Fibroblast of lung (primary cell): ENCODE data around the gene C1QTNF1. TPM values are rescaled to one million over a fixed set of nuclear protein-coding genes. Genes with fewer than 3 reads are reported as not detected.

Experiments
- DNase-seq, 2 donors: peaks; one replicate each; pipeline versions ENCODE4 v3.0.0 to v3.0.0-alpha.2; 2010; ENCODE audit warnings: low read depth in 2 of 2
- H2AFZ ChIP-seq: 2 replicates; pipeline ENCODE4 v1.5.1; 2012; ENCODE audit warnings: low read length, control low read depth, inconsistent platforms
- H3K27ac ChIP-seq: 2 replicates; pipeline ENCODE4 v1.5.1; 2011; ENCODE audit warnings: low read length, control low read depth; ENCODE audit not compliant: insufficient read depth
- H3K27me3 ChIP-seq: 2 replicates; pipeline ENCODE4 v1.5.1; 2011; ENCODE audit warnings: mild to moderate bottlenecking, low read length; ENCODE audit not compliant: control insufficient read depth, insufficient read depth
- H3K36me3 ChIP-seq: 2 replicates; pipeline ENCODE4 v1.5.1; 2011; ENCODE audit warnings: low read length; ENCODE audit not compliant: control insufficient read depth, insufficient read depth
- H3K4me1 ChIP-seq: 2 replicates; pipeline ENCODE4 v1.5.1; 2011; ENCODE audit warnings: low read length; ENCODE audit not compliant: control insufficient read depth, insufficient read depth; ENCODE audit errors: extremely low read depth
- H3K4me2 ChIP-seq: 2 replicates; pipeline ENCODE4 v1.5.1; 2011; ENCODE audit warnings: low read length, control low read depth; ENCODE audit not compliant: insufficient read depth; ENCODE audit errors: extremely low read depth
- H3K4me3 ChIP-seq, 4 experiments: fragments of 200-600 bp in 1 of 4; sonication (generic) in 1 of 4; replicated peaks in 1 of 4; 2 replicates each; pipeline ENCODE4 v1.5.1; 2011 to 2016; ENCODE audit warnings: low read length in 4 of 4, low read depth in 3 of 4, mild to moderate bottlenecking in 3 of 4, control low read depth in 2 of 4, inconsistent platforms in 1 of 4, mixed read lengths in 1 of 4; ENCODE audit not compliant: insufficient read depth in 1 of 4; ENCODE audit errors: control extremely low read depth in 1 of 4
- H3K79me2 ChIP-seq: 2 replicates; pipeline ENCODE4 v1.5.1; 2012; ENCODE audit warnings: mild to moderate bottlenecking, low read length, inconsistent platforms; ENCODE audit not compliant: control insufficient read depth, insufficient read depth
- H3K9ac ChIP-seq: 2 replicates; pipeline ENCODE4 v1.5.1; 2011; ENCODE audit warnings: mild to moderate bottlenecking, low read length, control low read depth; ENCODE audit not compliant: insufficient read depth
- H3K9me3 ChIP-seq: 2 replicates; pipeline ENCODE4 v1.5.1; 2012; ENCODE audit warnings: low read depth, low read length; ENCODE audit not compliant: control insufficient read depth, insufficient read depth
- H4K20me1 ChIP-seq: 2 replicates; pipeline ENCODE4 v1.5.1; 2011; ENCODE audit warnings: low read length; ENCODE audit not compliant: control insufficient read depth, insufficient read depth; ENCODE audit errors: extremely low read depth
- CTCF ChIP-seq, 2 donors: IDR thresholded peaks in 1 of 2; conservative IDR thresholded peaks in 1 of 2; 1 replicate in 1 of 2; 2 replicates in 1 of 2; pipeline ENCODE4 v1.5.1; 2011 to 2012; ENCODE audit warnings: low read length in 2 of 2, control low read depth in 1 of 2, inconsistent platforms in 1 of 2, low read depth in 1 of 2, mild to moderate bottlenecking in 1 of 2
- EZH2 ChIP-seq: IDR thresholded peaks from 2 replicates; pipeline ENCODE4 v1.5.1; 2012; ENCODE audit warnings: low read length, control low read depth, mild to moderate bottlenecking; ENCODE audit errors: missing control alignments
- polyA plus RNA-seq, 2 donors: library from polyadenylated mRNA; depleted of rRNA in 1 of 2; stranded (reverse) in 1 of 2; unstranded in 1 of 2; fragments of >200 nt; gene quantifications; 2 replicates each; pipeline ENCODE4 v1.2.1, GENCODE V29; 2011 to 2012; ENCODE audit warnings: missing spikeins in 1 of 2
- total RNA-seq: library from RNA; depleted of rRNA; stranded (reverse); fragments of >200 nt; gene quantifications from 2 replicates; pipeline ENCODE4 v1.2.1, GENCODE V29; 2014

C1QTNF1 gene
- total and polyA plus RNA-seq, 2 donors (not counting 1 experiment from before 2014, with no cell fraction given) = 15.0 to 45.2 TPM

GRCh38 chr17:78979780-78980623, 44.0 kb upstream of the C1QTNF1 start, which contains the start of gene LGALS3BP:
TSS of gene LGALS3BP (minus strand) at chr17:78979923. CDS start at chr17:78977191, 2,732 bp downstream.
- Histone ChIP-seq H3K27me3 (no peaks in the 10 kb centered on the region), H3K79me2 (peaks cover 13% of the 10 kb centered on the region), H3K27ac (peak within 1 kb of the TSS; percentile 43), H3K4me1 (peaks cover 22% of the 10 kb centered on the region), H3K9ac (no peak within 1 kb of the TSS), H3K4me3 (peak within 1 kb of the TSS; percentile 43 to 64 (median 55)), H4K20me1 (no peaks in the 10 kb centered on the region), H3K9me3 (no peaks in the 10 kb centered on the region), H3K4me2 (peak within 1 kb of the TSS; percentile 88), H3K36me3 (peaks cover 9% of the 10 kb centered on the region), H2AFZ (peak within 1 kb of the TSS; percentile 53)
- DNase-seq = peak; percentile 82 to 84
- TF ChIP-seq EZH2 (no peak), CTCF (conservative IDR thresholded peaks at IDR 0.05 in 1 of 2, IDR thresholded peaks at IDR 0.05 in 1 of 2; ENCODE audit: low read depth in 1 of 2, low read length in 2 of 2) (no peak)

GRCh38 chr17:78980624-78980972, 43.4 kb upstream of the C1QTNF1 start:
- Histone ChIP-seq H3K4me1 (peaks cover 19% of the 10 kb centered on the region), H3K36me3 (peaks cover 9% of the 10 kb centered on the region), H3K4me2 (no peak overlapping the region)

More at GRCh38 chr17:78980624-78980972, 43.4 kb upstream of the C1QTNF1 start:
- H3K4me3 ChIP-seq = no peak overlapping the region
- no peak overlapping the region for H3K27ac ChIP-seq
- no peak for DNase-seq
- H4K20me1 ChIP-seq = no peaks in the 10 kb centered on the region
- no peak overlapping the region for H2AFZ ChIP-seq
- H3K9ac ChIP-seq = no peak overlapping the region
- H3K27me3 ChIP-seq = no peaks in the 10 kb centered on the region
- TF ChIP-seq EZH2 (no peak), CTCF (conservative IDR thresholded peaks at IDR 0.05 in 1 of 2, IDR thresholded peaks at IDR 0.05 in 1 of 2; ENCODE audit: low read depth in 1 of 2, low read length in 2 of 2) (no peak)
- no peaks in the 10 kb centered on the region for H3K9me3 ChIP-seq
- H3K79me2 ChIP-seq = peaks cover 13% of the 10 kb centered on the region
